AG09309 (cell line): ENCODE measurements around the gene DHRSX.
"Not testable (repeated sequence)": the region's sequence is repeated elsewhere in the genome, so short reads cannot be mapped to it uniquely, and the experiment has no call there.

ENCODE experiments used
- DNase-seq: peaks from one replicate; pipeline ENCODE4 v3.0.0-alpha.2; 2010; ENCODE audit warnings: low read depth
- H3K4me3 ChIP-seq: 2 replicates; pipeline ENCODE4 v1.5.1; 2011; ENCODE audit warnings: mild to moderate bottlenecking, low read depth, low read length, moderate library complexity; ENCODE audit not compliant: control insufficient read depth
- CTCF ChIP-seq: IDR thresholded peaks from 2 replicates; pipeline ENCODE4 v1.5.1; 2011; ENCODE audit warnings: mild to moderate bottlenecking, low read depth, low read length, inconsistent platforms; ENCODE audit not compliant: insufficient read depth, control insufficient read depth; ENCODE audit errors: missing control alignments

DHRSX gene

DNA sequence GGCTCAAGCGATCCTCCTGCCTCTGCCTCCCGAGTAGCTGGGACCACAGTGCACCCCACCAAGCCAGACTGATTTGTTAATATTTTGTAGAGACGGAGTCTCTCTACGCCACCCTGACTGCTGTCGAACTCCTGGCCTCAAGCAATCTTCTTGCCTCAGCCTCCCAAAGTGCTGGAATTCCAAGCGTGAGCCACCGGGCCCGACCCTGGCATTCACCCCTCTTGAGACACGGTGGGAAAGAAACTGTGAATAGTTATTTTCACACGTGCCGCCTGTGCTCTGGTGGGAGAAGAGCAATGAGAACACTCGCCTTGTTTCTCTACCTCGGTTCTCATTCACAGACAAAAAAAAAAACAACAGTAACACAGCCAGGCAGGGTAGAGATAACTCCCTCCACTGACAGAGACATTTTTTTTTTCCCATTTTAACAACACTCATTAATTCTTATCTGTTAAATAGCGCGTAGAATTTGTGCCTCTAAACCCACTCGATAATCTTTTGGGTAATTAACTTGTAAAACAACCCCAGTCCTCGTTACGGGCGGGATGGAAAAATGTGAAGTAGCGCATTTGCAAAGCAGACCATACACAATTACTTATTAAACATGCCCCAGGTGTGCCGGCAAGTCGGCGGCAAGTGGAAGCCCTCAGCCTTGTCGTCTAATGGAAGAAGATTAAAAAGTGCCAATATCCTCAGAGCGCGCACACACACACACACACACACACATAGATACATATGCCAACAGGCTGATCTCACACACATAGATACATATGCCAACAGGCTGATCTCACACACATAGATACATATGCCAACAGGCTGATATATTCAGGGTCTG, 103.3 kb downstream of the DHRSX start:
- H3K4me3 ChIP-seq: no peak overlapping the region
- no peak for TF ChIP-seq CTCF
- DNase-seq: no peak

DNA sequence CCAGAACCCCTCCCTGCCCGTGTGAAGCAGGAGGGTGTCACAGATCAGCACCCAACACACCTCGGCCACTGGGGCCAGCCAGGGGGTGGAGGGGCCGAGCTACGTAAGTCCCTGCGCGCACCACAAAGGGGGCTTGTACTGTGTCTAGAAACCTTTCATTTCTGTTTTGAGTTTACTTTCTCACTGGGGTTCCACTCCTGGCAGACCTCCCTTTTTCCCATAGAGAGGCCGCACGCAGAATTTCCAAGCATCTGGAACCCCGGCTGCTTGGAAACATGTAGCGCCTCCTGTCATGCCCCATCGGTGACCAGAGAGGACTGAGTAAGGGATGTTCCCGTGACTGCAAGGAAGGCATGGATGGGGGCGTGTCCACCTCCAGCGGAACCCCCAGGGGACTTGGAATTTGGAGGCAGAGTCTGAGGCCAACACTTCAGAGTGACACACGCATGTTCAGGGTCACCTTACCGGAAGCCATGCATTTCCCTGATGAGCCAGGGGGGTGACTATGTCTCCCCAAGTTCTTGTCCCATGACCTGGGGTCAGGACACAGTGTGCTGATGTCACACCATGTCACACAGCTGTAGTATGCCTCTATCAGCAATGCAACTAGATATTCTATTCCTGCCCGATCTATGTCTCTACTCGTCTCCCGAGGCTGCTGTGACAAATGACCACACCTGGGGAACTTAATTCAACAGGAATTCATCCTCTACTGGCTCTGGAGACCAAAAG, 105.3 kb downstream of the DHRSX start:
- H3K4me3 ChIP-seq: no peak overlapping the region
- DNase-seq: no peak
- TF ChIP-seq CTCF: no peak

DNA sequence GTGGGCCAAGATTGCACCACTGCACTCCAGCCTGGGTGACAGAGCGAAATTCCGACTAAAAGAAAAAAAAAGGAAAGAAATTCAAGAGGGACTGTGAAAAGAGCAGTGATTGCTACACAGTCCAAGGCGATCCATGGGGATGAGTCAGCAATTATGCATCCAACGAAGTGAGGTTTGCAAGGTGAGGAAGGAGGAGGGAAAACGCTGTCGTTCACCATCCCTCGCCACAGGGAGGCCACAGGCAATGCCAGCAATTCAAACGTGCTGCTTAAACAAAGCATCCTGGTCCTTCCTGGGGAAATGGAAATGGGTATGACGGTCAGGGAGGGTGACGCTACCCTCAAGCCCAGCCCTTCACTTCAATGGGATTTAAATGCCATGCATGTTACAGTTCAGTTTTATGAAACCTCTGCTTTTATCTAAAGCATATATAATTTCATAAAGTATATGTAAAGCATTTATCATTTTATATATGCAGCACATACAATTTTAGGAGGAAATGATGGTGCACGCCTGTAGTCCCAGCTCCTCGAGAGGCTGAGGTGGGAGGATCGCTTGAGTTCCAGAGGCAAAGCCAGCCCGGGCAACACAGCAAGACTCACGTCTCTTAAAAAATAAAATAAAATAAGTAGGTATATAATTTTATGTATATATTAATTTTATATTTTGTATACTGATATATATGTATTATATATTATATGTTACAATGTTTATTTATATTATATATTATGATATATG, 108.7 kb downstream of the DHRSX start:
- TF ChIP-seq CTCF: peak; percentile 30
- H3K4me3 ChIP-seq: no peak overlapping the region
- peak; percentile 61 for DNase-seq

DNA sequence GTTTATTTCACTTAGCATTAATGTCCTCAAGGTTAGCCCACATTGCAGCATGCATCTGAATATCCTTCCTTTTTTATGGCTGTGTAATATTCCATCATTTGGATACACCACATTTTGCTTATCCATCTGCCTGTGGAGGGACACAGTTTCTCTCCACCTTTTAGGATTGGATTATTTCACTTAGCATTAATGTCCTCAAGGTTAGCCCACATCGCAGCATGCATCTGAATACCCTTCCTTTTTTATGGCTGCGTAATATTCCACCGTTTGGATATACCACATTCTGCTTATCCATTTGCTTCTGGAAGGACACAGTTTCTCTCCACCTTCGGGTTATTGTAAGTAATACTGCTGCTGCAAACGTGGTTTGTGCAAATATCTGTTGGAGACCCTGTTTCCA, 110.0 kb downstream of the DHRSX start:
- no peak for DNase-seq
- no peak for TF ChIP-seq CTCF

DNA sequence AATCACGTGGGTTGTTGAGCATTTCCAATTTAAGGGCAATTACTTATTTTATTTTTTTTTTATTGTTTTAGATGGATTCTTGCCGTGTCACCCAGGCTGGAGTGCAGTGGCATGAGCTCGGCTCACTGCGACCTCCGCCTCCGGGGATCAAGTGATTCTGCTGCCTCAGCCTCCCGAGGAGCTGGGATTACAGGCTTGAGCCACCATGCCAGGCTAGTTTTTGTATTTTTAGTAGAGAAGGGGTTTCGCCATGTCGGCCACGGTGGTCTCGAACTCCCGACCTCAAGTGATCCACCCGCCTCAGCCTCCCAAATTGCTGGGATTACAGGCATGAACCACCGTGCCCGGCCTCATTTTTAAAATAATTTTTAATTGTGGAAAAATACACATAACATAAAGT, 111.0 kb downstream of the DHRSX start:
- H3K4me3 ChIP-seq, DNase-seq: not testable (repeated sequence)

More for the DNA sequence above, 110.0 kb downstream of the DHRSX start:
- H3K4me3 ChIP-seq: no peak overlapping the region

- TF ChIP-seq CTCF: no peak
- DNase-seq: no peak
- H3K4me3 ChIP-seq: no peak overlapping the region
Observed at GRCh38 chrX:2389324-2389723, 111.5 kb downstream of the DHRSX start.
